K562 (cell line): Measurements from ENCODE around the gene RNU6-9. TPM values are rescaled to one million over a fixed set of nuclear protein-coding genes. Genes with fewer than 3 reads are reported as not detected.

Experiments used
- ARHGAP35 ChIP-seq: fragments of 450-650 bp; IDR thresholded peaks from 2 replicates; pipeline ENCODE4 v1.6.1; 2018; ENCODE audit not compliant: partially characterized antibody
- BMI1 ChIP-seq: fragments of 150-350 bp; IDR thresholded peaks from 2 replicates; pipeline ENCODE4 v1.6.1; 2014; ENCODE audit warnings: low read length
- CREB1 ChIP-seq, 2 experiments: sonication (generic) in 1 of 2; formaldehyde crosslinking in 1 of 2; IDR thresholded peaks; 2 replicates each; pipeline versions ENCODE4 v1.6.1 to v1.8.0; 2012 to 2022; ENCODE audit warnings: inconsistent platforms in 1 of 2, mild to moderate bottlenecking in 1 of 2, missing genetic modification reagents in 1 of 2, moderate library complexity in 1 of 2
- FOSL1 ChIP-seq: fragments of 200-800 bp; sonication (Bioruptor generic); conservative IDR thresholded peaks from 2 replicates; pipeline ENCODE4 v1.6.1; 2016; ENCODE audit warnings: missing genetic modification characterization, missing compliant biosample characterization
- FOXA3 ChIP-seq, 2 experiments: fragments of 450-650 bp in 1 of 2; sonication (generic) in 1 of 2; formaldehyde crosslinking; IDR thresholded peaks in 1 of 2; conservative IDR thresholded peaks in 1 of 2; 2 replicates each; pipeline versions ENCODE4 v1.4.0 to v1.8.0; 2020 to 2022; ENCODE audit warnings: mild to moderate bottlenecking in 2 of 2, missing genetic modification reagents in 1 of 2
- GABPB1 ChIP-seq: sonication (generic); formaldehyde crosslinking; IDR thresholded peaks from 2 replicates; pipeline ENCODE4 v1.8.0; 2022; ENCODE audit warnings: mild to moderate bottlenecking, missing genetic modification reagents
- HMGN3 ChIP-seq: IDR thresholded peaks from 2 replicates; pipeline ENCODE4 v1.6.1; 2011; ENCODE audit warnings: borderline replicate concordance, low read depth, mild to moderate bottlenecking, mixed read lengths, low read length; ENCODE audit not compliant: insufficient read length; ENCODE audit errors: extremely low read depth
- MED1 ChIP-seq: sonication (generic); formaldehyde crosslinking; IDR thresholded peaks from 2 replicates; pipeline ENCODE4 v1.8.1; 2023; ENCODE audit warnings: missing genetic modification reagents, borderline replicate concordance
- NCOA1 ChIP-seq: fragments of 450-650 bp; IDR thresholded peaks from 2 replicates; pipeline ENCODE4 v1.6.1; 2016; ENCODE audit warnings: low read depth
- POLR2H ChIP-seq: IDR thresholded peaks from 2 replicates; pipeline ENCODE4 v1.6.1; 2016; ENCODE audit warnings: missing genetic modification characterization, low read depth, mild to moderate bottlenecking, control low read depth, missing compliant biosample characterization, moderate library complexity
- RBBP5 ChIP-seq: fragments of 200-600 bp; sonication (generic); IDR thresholded peaks from 2 replicates; pipeline ENCODE4 v1.6.1; 2012; ENCODE audit warnings: borderline replicate concordance, mild to moderate bottlenecking, low read length, control low read depth, inconsistent platforms; ENCODE audit not compliant: insufficient read depth, poor library complexity, severe bottlenecking
- SAFB ChIP-seq: fragments of 200-400 bp; formaldehyde crosslinking; IDR thresholded peaks from 2 replicates; pipeline ENCODE4 v1.6.1; 2017; ENCODE audit warnings: low read depth, low read length, borderline replicate concordance
- SMARCA5 ChIP-seq: fragments of 450-650 bp; IDR thresholded peaks from 2 replicates; pipeline ENCODE4 v1.6.1; 2016
- TEAD1 ChIP-seq, 2 experiments: fragments of 450-650 bp in 1 of 2; sonication (generic) in 1 of 2; formaldehyde crosslinking; IDR thresholded peaks; 2 replicates each; pipeline versions ENCODE4 v1.4.0 to v1.8.0; 2020 to 2022; ENCODE audit warnings: mild to moderate bottlenecking in 2 of 2, missing genetic modification reagents in 1 of 2
- TFE3 ChIP-seq: fragments of 450-650 bp; formaldehyde crosslinking; IDR thresholded peaks from 2 replicates; pipeline ENCODE4 v1.4.0; 2020; ENCODE audit warnings: mild to moderate bottlenecking, mixed read lengths
- ZNF12 ChIP-seq: sonication (generic); formaldehyde crosslinking; IDR thresholded peaks from 2 replicates; pipeline ENCODE4 v1.4.0; 2020; ENCODE audit warnings: mild to moderate bottlenecking, missing genetic modification reagents
- ZNF212 ChIP-seq: fragments of 450-650 bp; formaldehyde crosslinking; IDR thresholded peaks from 2 replicates; pipeline ENCODE4 v1.4.0; 2020; ENCODE audit warnings: mild to moderate bottlenecking
- polyA plus RNA-seq, 8 experiments: library from polyadenylated mRNA; depleted of rRNA in 4 of 8; stranded (reverse) in 5 of 8; unstranded in 3 of 8; fragments of >200 nt; fragmentation: Nextera tagmentation in 2 of 8; fragmentation: Illumina TruSeq in 1 of 8; extraction: Ambion mirVana in 2 of 8; extraction: Trizol in 1 of 8; gene quantifications; 2 replicates each; pipeline versions ENCODE4 v1.2.1 to v1.2.3, GENCODE V29; 2011 to 2014; ENCODE audit warnings: inconsistent platforms in 1 of 8, missing spikeins in 1 of 8
- total RNA-seq, 7 experiments: library from RNA; depleted of rRNA in 6 of 7; stranded (reverse); fragments of >200 nt in 6 of 7; fragmentation: Illumina TruSeq in 2 of 7; extraction: Trizol in 2 of 7; gene quantifications; 2 replicates each; pipeline versions ENCODE4 v1.2.1 to v1.2.3, GENCODE V29; 2011 to 2021; ENCODE audit warnings: low replicate concordance in 1 of 7
- TF ChIP-seq, protein P1 (sequence below), 2 experiments: fragments of 450-650 bp; IDR thresholded peaks; 2 replicates each; pipeline ENCODE4 v1.6.1; 2018; ENCODE audit warnings: mild to moderate bottlenecking in 2 of 2, low read depth in 1 of 2; ENCODE audit not compliant: partially characterized antibody in 2 of 2
- TF ChIP-seq, protein P2 (sequence below): fragments of 250-450 bp; sonication (Bioruptor Pico); IDR thresholded peaks from 2 replicates; pipeline ENCODE4 v1.8.0; 2022; ENCODE audit warnings: inconsistent platforms

The RNU6-9 gene
- total and polyA plus RNA-seq, 9 of the 15 experiments (the other 6 are each of a cell fraction or from before 2014, with no cell fraction given) = not detected

GRCh38 chr19:892894-893689, at the start of gene RNU6-9, which contains the start of gene MED16 (continued):
- TF ChIP-seq TFE3 (no peak), CREB1 (IDR thresholded peaks at IDR 0.05) (no peak), CREB1 (CRISPR knock-in tag; IDR thresholded peaks at IDR 0.05) (peak; percentile 41; the same call in 1 of the 2 replicates), FOSL1 (tag) (0 out of 2 replicates have a peak, but pooled peaks have one; percentile 28), NCOA1 (no peak), ZNF212 (no peak), TEAD1 (CRISPR knock-in tag; IDR thresholded peaks at IDR 0.05) (0 out of 4 replicates have a peak, but pooled peaks of 1 of the 2 experiments have one; percentile 21), HMGN3 (peak; percentile 84), RBBP5 (peak; percentile 90), BMI1 (no peak), SMARCA5 (no peak; the same call in 1 of the 2 replicates), MED1 (no peak), POLR2H (tag) (peak; percentile 99), FOXA3 (CRISPR knock-in tag; conservative IDR thresholded peaks at IDR 0.05 in 1 of 2, IDR thresholded peaks at IDR 0.05 in 1 of 2) (peak in 1 of 2 experiments; percentile 63; a peak in 2 of 4 replicates), SAFB (0 out of 2 replicates have a peak, but pooled peaks have one; percentile 46), ARHGAP35 (no peak), ZNF12 (no peak), GABPB1 (CRISPR knock-in tag) (peak; percentile 51; the same call in 1 of the 2 replicates)
- TF ChIP-seq, protein P1, sequence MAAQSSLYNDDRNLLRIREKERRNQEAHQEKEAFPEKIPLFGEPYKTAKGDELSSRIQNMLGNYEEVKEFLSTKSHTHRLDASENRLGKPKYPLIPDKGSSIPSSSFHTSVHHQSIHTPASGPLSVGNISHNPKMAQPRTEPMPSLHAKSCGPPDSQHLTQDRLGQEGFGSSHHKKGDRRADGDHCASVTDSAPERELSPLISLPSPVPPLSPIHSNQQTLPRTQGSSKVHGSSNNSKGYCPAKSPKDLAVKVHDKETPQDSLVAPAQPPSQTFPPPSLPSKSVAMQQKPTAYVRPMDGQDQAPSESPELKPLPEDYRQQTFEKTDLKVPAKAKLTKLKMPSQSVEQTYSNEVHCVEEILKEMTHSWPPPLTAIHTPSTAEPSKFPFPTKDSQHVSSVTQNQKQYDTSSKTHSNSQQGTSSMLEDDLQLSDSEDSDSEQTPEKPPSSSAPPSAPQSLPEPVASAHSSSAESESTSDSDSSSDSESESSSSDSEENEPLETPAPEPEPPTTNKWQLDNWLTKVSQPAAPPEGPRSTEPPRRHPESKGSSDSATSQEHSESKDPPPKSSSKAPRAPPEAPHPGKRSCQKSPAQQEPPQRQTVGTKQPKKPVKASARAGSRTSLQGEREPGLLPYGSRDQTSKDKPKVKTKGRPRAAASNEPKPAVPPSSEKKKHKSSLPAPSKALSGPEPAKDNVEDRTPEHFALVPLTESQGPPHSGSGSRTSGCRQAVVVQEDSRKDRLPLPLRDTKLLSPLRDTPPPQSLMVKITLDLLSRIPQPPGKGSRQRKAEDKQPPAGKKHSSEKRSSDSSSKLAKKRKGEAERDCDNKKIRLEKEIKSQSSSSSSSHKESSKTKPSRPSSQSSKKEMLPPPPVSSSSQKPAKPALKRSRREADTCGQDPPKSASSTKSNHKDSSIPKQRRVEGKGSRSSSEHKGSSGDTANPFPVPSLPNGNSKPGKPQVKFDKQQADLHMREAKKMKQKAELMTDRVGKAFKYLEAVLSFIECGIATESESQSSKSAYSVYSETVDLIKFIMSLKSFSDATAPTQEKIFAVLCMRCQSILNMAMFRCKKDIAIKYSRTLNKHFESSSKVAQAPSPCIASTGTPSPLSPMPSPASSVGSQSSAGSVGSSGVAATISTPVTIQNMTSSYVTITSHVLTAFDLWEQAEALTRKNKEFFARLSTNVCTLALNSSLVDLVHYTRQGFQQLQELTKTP (IDR thresholded peaks at IDR 0.05; ENCODE audit: low read depth in 1 of 2, partially characterized antibody in 2 of 2) = peak; percentile 59 to 91
- TF ChIP-seq, protein P2, sequence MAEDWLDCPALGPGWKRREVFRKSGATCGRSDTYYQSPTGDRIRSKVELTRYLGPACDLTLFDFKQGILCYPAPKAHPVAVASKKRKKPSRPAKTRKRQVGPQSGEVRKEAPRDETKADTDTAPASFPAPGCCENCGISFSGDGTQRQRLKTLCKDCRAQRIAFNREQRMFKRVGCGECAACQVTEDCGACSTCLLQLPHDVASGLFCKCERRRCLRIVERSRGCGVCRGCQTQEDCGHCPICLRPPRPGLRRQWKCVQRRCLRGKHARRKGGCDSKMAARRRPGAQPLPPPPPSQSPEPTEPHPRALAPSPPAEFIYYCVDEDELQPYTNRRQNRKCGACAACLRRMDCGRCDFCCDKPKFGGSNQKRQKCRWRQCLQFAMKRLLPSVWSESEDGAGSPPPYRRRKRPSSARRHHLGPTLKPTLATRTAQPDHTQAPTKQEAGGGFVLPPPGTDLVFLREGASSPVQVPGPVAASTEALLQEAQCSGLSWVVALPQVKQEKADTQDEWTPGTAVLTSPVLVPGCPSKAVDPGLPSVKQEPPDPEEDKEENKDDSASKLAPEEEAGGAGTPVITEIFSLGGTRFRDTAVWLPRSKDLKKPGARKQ = peak; percentile 86; the same call in 1 of the 2 replicates
